GDM1 (cell line): ENCODE data around the gene CYTH3.

Source experiments
- DNase-seq: peaks from one replicate; lab custom pipeline; 2025; lab: John Stamatoyannopoulos, UW

CYTH3 gene

GRCh38 chr7:6149996-6150395 is 122.4 kb downstream of the CYTH3 start:
- DNase-seq, result no peak

GRCh38 chr7:6148724-6149360 is 123.6 kb downstream of the CYTH3 start:
- no peak for DNase-seq

- no peak for DNase-seq
Observed at GRCh38 chr7:6147627-6148026, 124.8 kb downstream of the CYTH3 start.

- DNase-seq, result no peak
Observed at GRCh38 chr7:6146666-6147065, 125.8 kb downstream of the CYTH3 start.

- no peak for DNase-seq
Observed at GRCh38 chr7:6143997-6144396, 128.4 kb downstream of the CYTH3 start.

- no peak for DNase-seq
Observed at GRCh38 chr7:6142871-6143380, 129.5 kb downstream of the CYTH3 start.

GRCh38 chr7:6139189-6139996 is 133.0 kb downstream of the CYTH3 start:
- DNase-seq, result peak; percentile 40

GRCh38 chr7:6136475-6136874 is 135.9 kb downstream of the CYTH3 start:
- DNase-seq, result no peak

- DNase-seq, result no peak
Observed at GRCh38 chr7:6133249-6133648, 139.2 kb downstream of the CYTH3 start.

GRCh38 chr7:6130007-6130587 is 142.3 kb downstream of the CYTH3 start:
- DNase-seq, result no peak

- no peak for DNase-seq
Observed at GRCh38 chr7:6128205-6128604, 144.2 kb downstream of the CYTH3 start.

- DNase-seq, result no peak
Observed at GRCh38 chr7:6127110-6127490, 145.3 kb downstream of the CYTH3 start.

GRCh38 chr7:6123843-6124242 is 148.6 kb downstream of the CYTH3 start:
- DNase-seq, result no peak

GRCh38 chr7:6121141-6121540 is 151.3 kb downstream of the CYTH3 start:
- no peak for DNase-seq

- no peak for DNase-seq
Observed at GRCh38 chr7:6117533-6117932, 154.9 kb downstream of the CYTH3 start.

- DNase-seq, result no peak
Observed at GRCh38 chr7:6116211-6116610, 156.2 kb downstream of the CYTH3 start.
